ENCODE results near the gene TCERG1L.

Gene TCERG1L

GRCh38 chr10:131187926-131188325 lies 123.6 kb downstream of the TCERG1L start:
- in situ Hi-C loops (cut with HindIII; ENCODE audit: low sequenced_read_pairs), result no loop called here
- no peak overlapping the region for H3K4me3 ChIP-seq (ENCODE audit: low read depth, low read length)
- TF ChIP-seq, protein P1, sequence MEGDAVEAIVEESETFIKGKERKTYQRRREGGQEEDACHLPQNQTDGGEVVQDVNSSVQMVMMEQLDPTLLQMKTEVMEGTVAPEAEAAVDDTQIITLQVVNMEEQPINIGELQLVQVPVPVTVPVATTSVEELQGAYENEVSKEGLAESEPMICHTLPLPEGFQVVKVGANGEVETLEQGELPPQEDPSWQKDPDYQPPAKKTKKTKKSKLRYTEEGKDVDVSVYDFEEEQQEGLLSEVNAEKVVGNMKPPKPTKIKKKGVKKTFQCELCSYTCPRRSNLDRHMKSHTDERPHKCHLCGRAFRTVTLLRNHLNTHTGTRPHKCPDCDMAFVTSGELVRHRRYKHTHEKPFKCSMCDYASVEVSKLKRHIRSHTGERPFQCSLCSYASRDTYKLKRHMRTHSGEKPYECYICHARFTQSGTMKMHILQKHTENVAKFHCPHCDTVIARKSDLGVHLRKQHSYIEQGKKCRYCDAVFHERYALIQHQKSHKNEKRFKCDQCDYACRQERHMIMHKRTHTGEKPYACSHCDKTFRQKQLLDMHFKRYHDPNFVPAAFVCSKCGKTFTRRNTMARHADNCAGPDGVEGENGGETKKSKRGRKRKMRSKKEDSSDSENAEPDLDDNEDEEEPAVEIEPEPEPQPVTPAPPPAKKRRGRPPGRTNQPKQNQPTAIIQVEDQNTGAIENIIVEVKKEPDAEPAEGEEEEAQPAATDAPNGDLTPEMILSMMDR (IDR thresholded peaks at IDR 0.05; ENCODE audit: low read depth, low read length), result no peak
- DNase-seq (ENCODE audit: low read depth, low spot score), result no peak

- TF ChIP-seq, protein P1 (IDR thresholded peaks at IDR 0.05; ENCODE audit: low read depth, low read length), result no peak
- in situ Hi-C loops (cut with HindIII; ENCODE audit: low sequenced_read_pairs), result no loop called here
- H3K4me3 ChIP-seq (ENCODE audit: low read depth, low read length), result no peak overlapping the region
- no peak for DNase-seq (ENCODE audit: low read depth, low spot score)
Measured at GRCh38 chr10:131187274-131187673, 124.2 kb downstream of the TCERG1L start.

DNA sequence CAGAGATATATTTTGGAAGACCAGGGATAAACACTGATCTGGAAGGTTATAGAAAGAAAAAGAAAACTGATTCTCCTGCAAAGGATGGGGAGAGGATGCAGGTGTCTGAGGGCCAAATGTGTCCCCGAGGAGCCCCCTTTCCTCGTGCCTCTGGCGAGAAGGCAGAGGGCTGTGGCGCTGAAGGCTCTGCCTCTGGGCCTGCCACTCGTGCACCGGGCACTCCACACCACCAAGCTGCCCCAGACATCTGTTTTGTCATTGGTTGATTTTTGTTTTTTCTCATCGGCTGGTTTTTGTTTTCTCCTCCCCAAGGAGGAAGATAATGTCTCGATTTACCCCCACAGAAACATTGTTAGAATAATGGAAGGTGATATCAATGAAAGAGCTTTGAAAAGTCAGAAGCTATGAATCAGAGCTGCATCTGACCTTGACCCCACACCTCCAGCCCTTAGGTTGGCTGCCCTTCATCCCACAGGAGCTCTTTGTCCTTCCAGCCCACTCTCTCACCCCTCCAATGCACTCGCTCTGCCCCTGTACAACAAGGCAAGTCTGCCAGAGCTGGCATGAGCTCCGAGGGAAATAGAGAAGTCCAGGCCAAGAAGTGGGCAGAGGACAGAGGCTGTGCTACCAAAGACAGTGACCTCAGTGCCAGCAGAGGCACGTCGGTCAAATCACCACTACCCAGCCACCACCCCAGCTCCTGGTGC lies 124.8 kb downstream of the TCERG1L start:
- TF ChIP-seq, protein P1 (IDR thresholded peaks at IDR 0.05; ENCODE audit: low read depth, low read length), result no peak
- no peak for DNase-seq (ENCODE audit: low read depth, low spot score)
- in situ Hi-C loops (cut with HindIII; ENCODE audit: low sequenced_read_pairs), result no loop called here
- H3K4me3 ChIP-seq (ENCODE audit: low read depth, low read length), result no peak overlapping the region

DNA sequence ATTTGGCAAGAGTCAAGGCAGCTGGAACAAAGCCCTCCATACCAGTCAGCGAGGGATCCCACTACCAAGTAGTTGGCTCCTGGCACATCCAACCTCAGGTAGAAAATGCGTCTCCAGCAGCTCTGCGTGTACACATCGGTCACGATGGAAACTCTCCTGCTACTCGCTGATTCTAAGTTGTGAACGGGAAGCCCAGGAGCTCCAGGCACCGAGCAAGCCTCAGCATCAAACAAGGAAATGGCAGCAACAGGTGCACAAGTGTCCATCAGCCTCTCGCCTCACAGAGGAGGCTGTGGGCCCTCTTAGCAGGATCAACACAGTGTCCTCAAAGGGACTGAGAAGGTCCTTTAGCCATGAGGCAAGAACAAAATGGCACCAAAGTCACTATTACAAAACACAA lies 127.0 kb downstream of the TCERG1L start:
- TF ChIP-seq, protein P1 (IDR thresholded peaks at IDR 0.05; ENCODE audit: low read depth, low read length), result no peak
- in situ Hi-C loops (cut with HindIII; ENCODE audit: low sequenced_read_pairs), result no loop called here
- no peak for DNase-seq (ENCODE audit: low read depth, low spot score)

GRCh38 chr10:131183546-131184045 lies 127.9 kb downstream of the TCERG1L start:
- in situ Hi-C loops (cut with HindIII; ENCODE audit: low sequenced_read_pairs), result no loop called here
- no peak overlapping the region for H3K4me3 ChIP-seq (ENCODE audit: low read depth, low read length)
- TF ChIP-seq, protein P1 (IDR thresholded peaks at IDR 0.05; ENCODE audit: low read depth, low read length), result no peak
- no peak for DNase-seq (ENCODE audit: low read depth, low spot score)

More for the DNA sequence above, 127.0 kb downstream of the TCERG1L start:
- no peak overlapping the region for H3K4me3 ChIP-seq (ENCODE audit: low read depth, low read length)

DNA sequence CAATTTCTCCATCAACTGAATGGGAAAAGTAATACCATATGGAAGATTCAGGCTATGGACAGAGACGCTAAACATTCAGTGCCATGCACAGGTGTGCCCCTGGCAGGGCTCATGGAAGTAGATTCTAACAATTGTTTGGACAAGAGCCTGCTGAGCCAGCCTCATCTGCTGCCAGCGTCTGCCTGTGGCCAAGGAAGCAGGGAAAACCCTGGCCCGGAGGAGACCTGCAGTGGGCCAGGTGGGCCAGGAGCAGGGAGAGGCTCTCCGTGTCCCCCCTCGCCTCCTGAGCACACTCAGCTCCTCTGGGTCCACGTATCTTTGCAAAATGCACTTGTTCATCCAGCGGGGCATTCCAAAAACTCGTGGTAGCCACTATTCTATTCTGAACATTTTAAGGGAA lies 130.1 kb downstream of the TCERG1L start:
- in situ Hi-C loops (cut with HindIII; ENCODE audit: low sequenced_read_pairs), result no loop called here
- no peak for DNase-seq (ENCODE audit: low read depth, low spot score)
- TF ChIP-seq, protein P1 (IDR thresholded peaks at IDR 0.05; ENCODE audit: low read depth, low read length), result no peak
- H3K4me3 ChIP-seq (ENCODE audit: low read depth, low read length), result no peak overlapping the region
